Cardiac muscle cell (in vitro differentiated cells and primary cell): ENCODE results near the gene NCBP1. TPM values are rescaled to one million over a fixed set of nuclear protein-coding genes. Genes with fewer than 3 reads are reported as not detected.

ENCODE experiments used
- DNase-seq, 2 donors: peaks; one replicate each; pipeline versions ENCODE4 v3.0.0 to v3.0.0-alpha.2; 2010 to 2017; ENCODE audit warnings: low read depth in 1 of 2, low spot score in 1 of 2
- H3K27ac ChIP-seq: fragments of 200-600 bp; sonication (generic); 2 replicates; pipeline ENCODE4 v1.5.1; 2016
- H3K27me3 ChIP-seq: fragments of 200-600 bp; sonication (generic); 2 replicates; pipeline ENCODE4 v1.6.0; 2016; ENCODE audit warnings: control low read depth
- H3K36me3 ChIP-seq: fragments of 200-600 bp; sonication (generic); 2 replicates; pipeline ENCODE4 v1.5.1; 2016; ENCODE audit warnings: control low read depth
- H3K4me1 ChIP-seq: fragments of 200-600 bp; sonication (generic); 2 replicates; pipeline ENCODE4 v1.8.1; 2017; ENCODE audit warnings: low read depth, mild to moderate bottlenecking, mixed run types
- H3K4me3 ChIP-seq: fragments of 200-600 bp; sonication (generic); 2 replicates; pipeline ENCODE4 v1.5.1; 2016; ENCODE audit warnings: mild to moderate bottlenecking
- H3K9me3 ChIP-seq: fragments of 200-600 bp; sonication (generic); 2 replicates; pipeline ENCODE4 v1.5.1; 2017; ENCODE audit warnings: low read depth, mild to moderate bottlenecking, control low read depth
- CTCF ChIP-seq: IDR thresholded peaks from 2 replicates; pipeline ENCODE4 v1.5.1; 2012; ENCODE audit warnings: low read depth, mild to moderate bottlenecking, low read length
- polyA plus RNA-seq: library from polyadenylated mRNA; unstranded; fragments of >200 nt; fragmentation: Nextera tagmentation; extraction: Ambion mirVana; gene quantifications from 2 replicates; pipeline ENCODE4 v1.2.1, GENCODE V29; 2016
- total RNA-seq: library from RNA; depleted of rRNA; stranded (reverse); fragments of >200 nt; gene quantifications from 2 replicates; pipeline ENCODE4 v1.2.3, GENCODE V29; 2016

NCBP1 gene
- total and polyA plus RNA-seq, 2 experiments from 2014 or later = 22.1 to 39.2 TPM

GRCh38 chr9:97704851-97705250, 71.2 kb downstream of the NCBP1 start:
- DNase-seq = no peak
- H3K4me1 ChIP-seq = no peaks in the 10 kb centered on the region
- peaks cover 21% of the 10 kb centered on the region for H3K27me3 ChIP-seq
- no peaks in the 10 kb centered on the region for H3K36me3 ChIP-seq
- no peak overlapping the region for H3K4me3 ChIP-seq
- no peaks in the 10 kb centered on the region for H3K9me3 ChIP-seq
- TF ChIP-seq CTCF = no peak
- no peak overlapping the region for H3K27ac ChIP-seq

GRCh38 chr9:97705354-97705950, 71.8 kb downstream of the NCBP1 start:
- H3K4me1 ChIP-seq = no peaks in the 10 kb centered on the region
- no peak for TF ChIP-seq CTCF
- H3K9me3 ChIP-seq = no peaks in the 10 kb centered on the region
- H3K27ac ChIP-seq = no peak overlapping the region
- no peak overlapping the region for H3K4me3 ChIP-seq
- DNase-seq = peak in 1 of 2 donors; percentile 61
- H3K27me3 ChIP-seq = peaks cover 21% of the 10 kb centered on the region
- H3K36me3 ChIP-seq = no peaks in the 10 kb centered on the region

- Histone ChIP-seq H3K36me3 (no peaks in the 10 kb centered on the region), H3K4me1 (no peaks in the 10 kb centered on the region), H3K27me3 (peaks cover 21% of the 10 kb centered on the region), H3K9me3 (no peaks in the 10 kb centered on the region), H3K4me3 (no peak overlapping the region), H3K27ac (no peak overlapping the region)
- TF ChIP-seq CTCF = no peak
- no peak for DNase-seq
These were observed 72.6 kb downstream of the NCBP1 start for GRCh38 chr9:97706246-97706645.

GRCh38 chr9:97710356-97711222, 77.0 kb downstream of the NCBP1 start:
- H3K36me3 ChIP-seq = no peaks in the 10 kb centered on the region
- H3K27ac ChIP-seq = no peak overlapping the region
- peak; percentile 82 to 83 for DNase-seq
- TF ChIP-seq CTCF = peak; percentile 76
- no peak overlapping the region for H3K4me3 ChIP-seq
- no peaks in the 10 kb centered on the region for H3K4me1 ChIP-seq
- no peaks in the 10 kb centered on the region for H3K9me3 ChIP-seq
- H3K27me3 ChIP-seq = peaks cover 37% of the 10 kb centered on the region

GRCh38 chr9:97711223-97711626, 77.6 kb downstream of the NCBP1 start:
- H3K36me3 ChIP-seq = no peaks in the 10 kb centered on the region
- H3K27ac ChIP-seq = no peak overlapping the region
- no peaks in the 10 kb centered on the region for H3K9me3 ChIP-seq
- H3K27me3 ChIP-seq = peaks cover 32% of the 10 kb centered on the region
- H3K4me3 ChIP-seq = no peak overlapping the region
- DNase-seq = peak in 1 of 2 donors; percentile 17
- no peak for TF ChIP-seq CTCF
- H3K4me1 ChIP-seq = no peaks in the 10 kb centered on the region
